Spleen (tissue), 7 donors: Measurements from ENCODE around the gene SLC44A1.

Experiments used
- CTCF ChIP-seq, 11 experiments: fragments of 200-600 bp in 7 of 11; fragments of 450-650 bp in 4 of 11; sonication (generic) in 4 of 11; IDR thresholded peaks in 8 of 11; conservative IDR thresholded peaks in 3 of 11; 1 replicate in 7 of 11; 2 replicates in 4 of 11; pipeline versions ENCODE4 v1.4.0 to v1.8.0; 2016 to 2021; ENCODE audit warnings: antibody characterized with exemption in 11 of 11, inconsistent platforms in 4 of 11, mild to moderate bottlenecking in 1 of 11
- POLR2A ChIP-seq, 3 donors: fragments of 450-650 bp; IDR thresholded peaks; one replicate each; pipeline ENCODE4 v1.5.1; 2017; ENCODE audit warnings: antibody characterized with exemption in 3 of 3, mild to moderate bottlenecking in 1 of 3
- donor health status: DM: no; HTN: no; CAD: no; lungs with moderate emphysema.
- donor health status: DM: no; HTN: no; CAD: no.
- donor health status: DM: no; HTN: no; CAD: no.

DNA sequence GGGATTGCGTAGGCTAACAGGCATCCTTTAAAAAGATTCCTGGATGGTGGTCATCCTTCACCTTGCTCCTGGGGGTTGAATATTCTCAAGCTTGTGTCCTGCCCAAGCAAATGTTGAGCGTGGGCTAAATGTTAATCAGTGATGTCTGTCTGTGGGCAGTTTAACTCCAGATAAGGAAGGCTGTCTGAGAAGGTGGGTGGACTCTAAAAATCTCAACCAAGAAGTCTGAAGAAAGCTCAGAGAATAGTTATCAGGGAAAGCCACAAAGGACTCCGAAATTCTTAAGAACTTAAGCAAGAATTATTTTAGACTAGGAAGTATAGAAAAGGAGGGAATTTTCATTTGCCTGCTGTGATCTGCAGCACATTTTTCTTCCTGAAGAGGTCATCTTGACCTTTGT lies 125.5 kb downstream of the SLC44A1 start:
- TF ChIP-seq POLR2A (IDR thresholded peaks at IDR 0.05) (no peak), CTCF (IDR thresholded peaks at IDR 0.05 in 8 of 11, conservative IDR thresholded peaks at IDR 0.05 in 3 of 11) (no peak)
